Choroid plexus epithelial cell (primary cell): ENCODE measurements around the gene NOTCH2.

Experiments used
- DNase-seq: peaks from one replicate; pipeline ENCODE4 v3.0.0-alpha.2; 2010; ENCODE audit warnings: low read depth
- H3K4me3 ChIP-seq: 2 replicates; pipeline ENCODE4 v1.5.1; 2011; ENCODE audit warnings: low read depth, mild to moderate bottlenecking, control low read depth, low read length, moderate library complexity
- CTCF ChIP-seq: conservative IDR thresholded peaks from 2 replicates; pipeline ENCODE4 v1.5.1; 2011; ENCODE audit warnings: low read depth, mild to moderate bottlenecking, control low read depth, inconsistent platforms, low read length, moderate library complexity

The NOTCH2 gene

GRCh38 chr1:119917304-119918055 is 152.0 kb downstream of the NOTCH2 start:
- peak; percentile 55 for DNase-seq
- no peak overlapping the region for H3K4me3 ChIP-seq
- TF ChIP-seq CTCF, result no peak

DNA sequence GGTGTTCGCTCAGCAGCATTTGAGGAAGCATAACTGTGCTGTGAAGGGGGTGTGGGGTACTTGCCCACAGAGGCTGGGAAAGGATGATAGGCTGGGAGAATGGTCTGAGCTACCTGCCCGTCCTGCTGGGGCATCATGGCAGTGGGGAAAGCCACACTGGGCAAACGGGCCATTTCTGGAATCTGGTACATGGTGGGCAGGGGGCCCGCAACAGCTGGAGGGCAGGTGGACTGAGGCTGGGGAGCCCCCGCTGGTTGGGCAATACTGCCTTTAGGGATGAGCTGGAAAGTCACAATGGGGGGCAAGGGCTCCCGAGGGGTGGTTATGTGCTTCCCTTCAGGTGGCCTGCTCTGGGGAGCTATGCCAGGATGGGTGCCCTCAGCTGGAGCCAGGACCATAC is 153.9 kb downstream of the NOTCH2 start:
- no peak for TF ChIP-seq CTCF
- DNase-seq, result no peak

DNA sequence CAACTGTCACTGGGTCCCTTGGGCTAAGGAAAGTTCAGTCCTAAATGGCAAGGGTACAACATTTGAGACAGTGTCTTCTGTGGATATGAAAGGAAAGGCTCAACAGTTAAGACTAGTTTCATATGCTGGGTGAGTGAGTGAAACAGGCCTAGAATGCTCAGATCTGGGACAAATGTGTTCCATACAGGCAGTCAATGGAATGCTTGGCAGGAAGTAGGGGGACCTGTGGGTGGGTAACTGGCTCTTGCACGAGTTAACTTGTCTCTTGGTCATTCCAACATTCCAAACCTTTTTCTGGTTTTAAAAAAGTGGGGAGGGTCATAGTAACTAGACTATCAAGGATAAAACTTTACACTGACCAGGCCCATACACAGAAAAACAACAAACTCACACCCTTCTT is 155.4 kb downstream of the NOTCH2 start:
- DNase-seq, result no peak
- no peak for TF ChIP-seq CTCF
- no peak overlapping the region for H3K4me3 ChIP-seq

More for the DNA sequence above, 153.9 kb downstream of the NOTCH2 start:
- no peak overlapping the region for H3K4me3 ChIP-seq

DNA sequence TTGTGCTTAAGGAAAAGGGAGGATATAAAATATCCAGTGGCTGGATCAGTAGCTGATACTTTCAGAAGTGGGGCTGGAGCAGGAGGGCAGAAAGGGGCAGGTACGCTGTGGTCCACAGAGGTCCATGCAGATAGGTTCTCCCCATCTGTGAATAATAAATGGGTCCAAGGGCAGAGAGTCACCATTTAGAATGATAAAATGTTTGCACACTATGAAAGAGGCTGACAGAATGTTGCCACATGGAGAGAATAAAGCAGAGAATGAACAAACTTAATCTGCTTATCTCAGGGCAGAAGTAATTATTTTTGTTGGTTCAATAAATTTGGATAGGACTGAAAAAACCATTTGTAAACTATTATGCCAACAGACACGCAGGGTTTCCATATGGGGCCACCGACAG is 156.5 kb downstream of the NOTCH2 start:
- DNase-seq, result no peak
- no peak for TF ChIP-seq CTCF
- H3K4me3 ChIP-seq, result no peak overlapping the region

DNA sequence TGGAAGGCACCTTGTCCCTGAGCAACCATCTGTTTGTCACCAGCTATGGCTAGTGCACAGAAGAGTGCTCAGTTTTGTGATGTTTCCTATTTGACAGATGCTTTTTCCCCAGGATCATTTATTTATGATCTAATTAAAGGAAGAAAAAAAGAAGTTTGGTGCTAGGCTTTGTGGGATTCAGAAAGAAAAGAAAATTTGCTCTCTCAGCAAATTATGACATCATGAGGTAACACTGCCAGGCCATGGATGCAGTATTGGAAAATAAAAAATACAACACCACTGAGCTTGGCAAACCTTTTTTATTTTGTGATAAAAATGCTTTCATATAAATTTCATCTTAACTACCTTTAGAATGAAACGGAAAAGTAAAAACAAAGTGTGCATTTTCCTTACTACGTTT is 157.7 kb downstream of the NOTCH2 start:
- no peak for DNase-seq
- H3K4me3 ChIP-seq, result no peak overlapping the region
- no peak for TF ChIP-seq CTCF

GRCh38 chr1:119910618-119911017 is 158.8 kb downstream of the NOTCH2 start:
- TF ChIP-seq CTCF, result no peak
- no peak for DNase-seq
- H3K4me3 ChIP-seq, result no peak overlapping the region
